HUES64 (cell line): ENCODE measurements around the gene GNB1L.

Experiments
- H3K27ac ChIP-seq: 2 replicates; pipeline ENCODE4 v1.7.0; 2013; ENCODE audit warnings: low read depth, low read length, inconsistent platforms
- H3K27me3 ChIP-seq: 2 replicates; pipeline ENCODE4 v1.6.1; 2013; ENCODE audit warnings: mild to moderate bottlenecking, low read length; ENCODE audit not compliant: insufficient read depth
- H3K36me3 ChIP-seq: 2 replicates; pipeline ENCODE4 v1.6.1; 2013; ENCODE audit warnings: mild to moderate bottlenecking, low read length; ENCODE audit not compliant: insufficient read depth
- H3K4me1 ChIP-seq: 2 replicates; pipeline ENCODE4 v1.6.1; 2013; ENCODE audit warnings: mild to moderate bottlenecking, low read length, moderate library complexity; ENCODE audit not compliant: insufficient read depth
- H3K4me3 ChIP-seq: 2 replicates; pipeline ENCODE4 v1.5.1; 2013; ENCODE audit warnings: mild to moderate bottlenecking, low read length, moderate library complexity
- H3K9ac ChIP-seq: 2 replicates; pipeline ENCODE4 v1.6.1; 2013; ENCODE audit warnings: mild to moderate bottlenecking, low read depth, low read length
- H3K9me3 ChIP-seq: 2 replicates; pipeline ENCODE4 v1.6.1; 2013; ENCODE audit warnings: low read depth, low read length; ENCODE audit not compliant: insufficient read depth
- WGBS: fragments of 150-250, 120-280 bp; methylation state at CpG from one replicate; pipeline ENCODE4 v1.1.7; 2013; ENCODE audit warnings: missing lambda C conversion rate; 5-methylcytosine and 5-hydroxymethylcytosine counted together

Gene GNB1L

GRCh38 chr22:19733755-19734154, 120.9 kb downstream of the GNB1L start:
- peaks cover 8% of the 10 kb centered on the region for H3K4me1 ChIP-seq
- H3K4me3 ChIP-seq: no peak overlapping the region
- H3K9ac ChIP-seq: no peak overlapping the region
- peaks cover 18% of the 10 kb centered on the region for H3K27me3 ChIP-seq
- no peaks in the 10 kb centered on the region for H3K36me3 ChIP-seq
- no peak overlapping the region for H3K27ac ChIP-seq
- H3K9me3 ChIP-seq: no peaks in the 10 kb centered on the region
- 88% methylated on average over 5 of the region's 5 CpGs for WGBS
